CD4-positive, alpha-beta T cell treated with Interleukin-15 for 1 hour (primary cell): ENCODE results near the gene PLXNA4.
A peak's percentile ranks its signal among the peaks of the same experiment; 100 is the strongest.

Source experiments
- DNase-seq: peaks from one replicate; pipeline ENCODE4 v3.0.0-alpha.2; 2020

Gene PLXNA4

GRCh38 chr7:132435016-132435990 lies 141.0 kb downstream of the PLXNA4 start:
- DNase-seq: no peak

GRCh38 chr7:132434041-132434440 lies 142.2 kb downstream of the PLXNA4 start:
- DNase-seq: no peak

- DNase-seq: no peak
Measured at GRCh38 chr7:132433301-132433700, 143.0 kb downstream of the PLXNA4 start.

- DNase-seq: peak; percentile 69
Measured at GRCh38 chr7:132430861-132431822, 145.1 kb downstream of the PLXNA4 start.

- no peak for DNase-seq
Measured at GRCh38 chr7:132430041-132430855, 146.0 kb downstream of the PLXNA4 start.

- DNase-seq: no peak
Measured at GRCh38 chr7:132429181-132429580, 147.1 kb downstream of the PLXNA4 start.

- DNase-seq: no peak
Measured at GRCh38 chr7:132428247-132428919, 147.9 kb downstream of the PLXNA4 start.

- no peak for DNase-seq
Measured at GRCh38 chr7:132425942-132426341, 150.3 kb downstream of the PLXNA4 start.

GRCh38 chr7:132424821-132425724 lies 151.2 kb downstream of the PLXNA4 start:
- no peak for DNase-seq

GRCh38 chr7:132424277-132424676 lies 152.0 kb downstream of the PLXNA4 start:
- no peak for DNase-seq

- no peak for DNase-seq
Measured at GRCh38 chr7:132423594-132424200, 152.6 kb downstream of the PLXNA4 start.

- DNase-seq: no peak
Measured at GRCh38 chr7:132422502-132423111, 153.7 kb downstream of the PLXNA4 start.

GRCh38 chr7:132420527-132420926 lies 155.7 kb downstream of the PLXNA4 start:
- DNase-seq: no peak

- DNase-seq: no peak
Measured at GRCh38 chr7:132419542-132419941, 156.7 kb downstream of the PLXNA4 start.

GRCh38 chr7:132418840-132419239 lies 157.4 kb downstream of the PLXNA4 start:
- no peak for DNase-seq

GRCh38 chr7:132417103-132417906 lies 159.0 kb downstream of the PLXNA4 start:
- DNase-seq: no peak

- no peak for DNase-seq
Measured at GRCh38 chr7:132416395-132416794, 159.9 kb downstream of the PLXNA4 start.

- DNase-seq: no peak
Measured at GRCh38 chr7:132415259-132415658, 161.0 kb downstream of the PLXNA4 start.

- no peak for DNase-seq
Measured at GRCh38 chr7:132414857-132415256, 161.4 kb downstream of the PLXNA4 start.
